HepG2 (cell line): ENCODE results near the gene UNCX. TPM values are rescaled to one million over a fixed set of nuclear protein-coding genes. Genes with fewer than 3 reads are reported as not detected.
A peak's percentile ranks its signal among the peaks of the same experiment; 100 is the strongest.

Source experiments
- ATAC-seq: fragments of 200-7000 bp; cut with Tn5 transposase; 3 replicates; pipeline ENCODE4 v1.9.1; 2020; ENCODE audit warnings: mild to moderate bottlenecking, moderate library complexity
- BruUV-seq: library from RNA; stranded (reverse); fragments of 400-500 nt; replicated peaks from 2 replicates; lab custom pipeline; 2021; lab: Mats Ljungman, UMichigan
- CTCF ChIA-PET: fragments of 300-600 bp; formaldehyde crosslinking; extraction: SDS; loops from one replicate; lab custom pipeline; 2021; ENCODE audit warnings: low total read pairs, inconsistent platforms, low intra/inter-chr PET ratio; lab: Yijun Ruan, JAX
- POLR2A ChIA-PET: fragments of 350-600 bp; sonication (Branson Sonifier 250); formaldehyde crosslinking; loops from one replicate; lab custom pipeline; 2020; ENCODE audit warnings: antibody characterized with exemption, inconsistent platforms; lab: Yijun Ruan, JAX
- DNase-seq: peaks from one replicate; pipeline ENCODE4 v3.0.0-alpha.2; 2015; ENCODE audit warnings: low spot score
- FAIRE-seq: peaks from 3 replicates; lab custom pipeline; 2011; peaks lifted over from hg19 to GRCh38; lab: Jason Lieb, UNC
- H2AFZ ChIP-seq: one replicate; pipeline ENCODE4 v1.6.1; 2011; ENCODE audit warnings: low read length, inconsistent platforms
- H3K27ac ChIP-seq: fragments of 300-600 bp; 3 replicates; pipeline ENCODE4 v1.8.0; 2011; ENCODE audit warnings: mixed run types, mild to moderate bottlenecking, mixed read lengths, low read length, inconsistent platforms; ENCODE audit not compliant: insufficient read depth; ENCODE audit errors: extremely low read length
- H3K27me3 ChIP-seq, 2 experiments: fragments of 200-600 bp in 1 of 2; 2 replicates in 1 of 2; 3 replicates in 1 of 2; pipeline versions ENCODE4 v1.6.0 to v1.8.0; 2011; ENCODE audit warnings: low read length in 2 of 2, mild to moderate bottlenecking in 2 of 2, moderate library complexity in 2 of 2, inconsistent platforms in 1 of 2; ENCODE audit not compliant: insufficient read depth in 2 of 2, control insufficient read depth in 1 of 2
- H3K36me3 ChIP-seq, 2 experiments: fragments of 200-600 bp in 1 of 2; replicated peaks in 1 of 2; 2 replicates in 1 of 2; 3 replicates in 1 of 2; pipeline versions ENCODE4 v1.5.1 to v1.8.0; 2011; ENCODE audit warnings: low read length in 2 of 2, inconsistent platforms in 1 of 2; ENCODE audit not compliant: insufficient read depth in 2 of 2, control insufficient read depth in 1 of 2
- H3K4me1 ChIP-seq: 2 replicates; pipeline ENCODE4 v1.5.1; 2012; ENCODE audit warnings: low read length, inconsistent platforms; ENCODE audit not compliant: insufficient read depth
- H3K4me2 ChIP-seq: 2 replicates; pipeline ENCODE4 v1.6.0; 2011; ENCODE audit warnings: low read depth, low read length, inconsistent platforms
- H3K4me3 ChIP-seq, 3 experiments: fragments of 200-600 bp in 1 of 3; sonication (generic), shearing (Covaris generic) in 1 of 3; replicated peaks in 1 of 3; 2 replicates each; pipeline ENCODE4 v1.5.1; 2011 to 2016; ENCODE audit warnings: low read length in 3 of 3, inconsistent platforms in 2 of 3, low read depth in 2 of 3, mild to moderate bottlenecking in 2 of 3, control low read depth in 1 of 3, mixed read lengths in 1 of 3; ENCODE audit not compliant: insufficient read depth in 1 of 3
- H3K79me2 ChIP-seq: one replicate; pipeline ENCODE4 v1.6.1; 2011; ENCODE audit warnings: low read length, inconsistent platforms; ENCODE audit not compliant: insufficient read depth
- H3K9ac ChIP-seq: 2 replicates; pipeline ENCODE4 v1.6.0; 2011; ENCODE audit warnings: mild to moderate bottlenecking, low read depth, low read length, inconsistent platforms; ENCODE audit not compliant: insufficient read depth
- H3K9me3 ChIP-seq: 2 replicates; pipeline ENCODE4 v1.5.1; 2012; ENCODE audit warnings: mild to moderate bottlenecking, low read length
- H4K20me1 ChIP-seq: 2 replicates; pipeline ENCODE4 v1.6.0; 2011; ENCODE audit warnings: inconsistent platforms, mild to moderate bottlenecking, low read length, moderate library complexity; ENCODE audit not compliant: insufficient read depth
- EZH2 ChIP-seq: conservative IDR thresholded peaks from 2 replicates; pipeline ENCODE4 v1.6.1; 2012; ENCODE audit warnings: mild to moderate bottlenecking, low read depth, low read length, moderate library complexity
- GABPB1 ChIP-seq: IDR thresholded peaks from 2 replicates; pipeline ENCODE4 v1.6.1; 2016; ENCODE audit warnings: mild to moderate bottlenecking, missing genetic modification reagents, moderate library complexity, missing compliant biosample characterization
- HNF4A ChIP-seq: sonication (generic); formaldehyde crosslinking; IDR thresholded peaks from 2 replicates; pipeline ENCODE4 v1.4.0; 2020; ENCODE audit warnings: missing genetic modification reagents
- KLF12 ChIP-seq: sonication (generic); formaldehyde crosslinking; IDR thresholded peaks from 2 replicates; pipeline ENCODE4 v1.4.0; 2020; ENCODE audit warnings: missing genetic modification reagents, borderline replicate concordance
- KLF6 ChIP-seq: IDR thresholded peaks from 2 replicates; pipeline ENCODE4 v1.8.0; 2016; ENCODE audit warnings: missing biosample characterization, missing genetic modification reagents
- PCBP2 ChIP-seq: fragments of 200-400 bp; formaldehyde crosslinking; optimal IDR thresholded peaks from 2 replicates; pipeline ENCODE3; 2018; ENCODE audit warnings: low read length, low read depth; ENCODE audit not compliant: poor library complexity, severe bottlenecking
- SIX1 ChIP-seq: sonication (generic); formaldehyde crosslinking; IDR thresholded peaks from 2 replicates; pipeline ENCODE4 v1.4.0; 2020; ENCODE audit warnings: missing genetic modification reagents, borderline replicate concordance
- SP140L ChIP-seq: sonication (generic); formaldehyde crosslinking; IDR thresholded peaks from 2 replicates; pipeline ENCODE4 v1.4.0; 2020; ENCODE audit warnings: missing genetic modification reagents, borderline replicate concordance
- ZBTB21 ChIP-seq: sonication (generic); formaldehyde crosslinking; IDR thresholded peaks from 2 replicates; pipeline ENCODE4 v1.4.0; 2020; ENCODE audit warnings: missing genetic modification reagents
- ZBTB38 ChIP-seq: sonication (generic); formaldehyde crosslinking; IDR thresholded peaks from 2 replicates; pipeline ENCODE4 v1.5.1; 2020; ENCODE audit warnings: mild to moderate bottlenecking, missing genetic modification reagents
- ZMYM3 ChIP-seq: sonication (generic); formaldehyde crosslinking; IDR thresholded peaks from 2 replicates; pipeline ENCODE4 v1.5.1; 2020; ENCODE audit warnings: mild to moderate bottlenecking, missing genetic modification reagents
- ZNF124 ChIP-seq: sonication (generic); formaldehyde crosslinking; IDR thresholded peaks from 2 replicates; pipeline ENCODE4 v1.4.0; 2020; ENCODE audit warnings: missing genetic modification reagents
- ZNF292 ChIP-seq: sonication (generic); formaldehyde crosslinking; IDR thresholded peaks from 2 replicates; pipeline ENCODE4 v1.8.1; 2022; ENCODE audit warnings: mild to moderate bottlenecking, low read depth, missing genetic modification reagents, borderline replicate concordance
- ZNF33B ChIP-seq: sonication (generic); formaldehyde crosslinking; IDR thresholded peaks from 2 replicates; pipeline ENCODE4 v1.5.1; 2020; ENCODE audit warnings: mild to moderate bottlenecking, missing genetic modification reagents
- ZNF607 ChIP-seq: sonication (generic); formaldehyde crosslinking; IDR thresholded peaks from 2 replicates; pipeline ENCODE4 v1.5.1; 2020; ENCODE audit warnings: missing genetic modification reagents, mild to moderate bottlenecking, borderline replicate concordance
- ZNF616 ChIP-seq: sonication (generic); formaldehyde crosslinking; IDR thresholded peaks from 2 replicates; pipeline ENCODE4 v1.5.0; 2020; ENCODE audit warnings: low read depth, mild to moderate bottlenecking, missing genetic modification reagents
- WGBS: methylation state at CpG from one replicate; pipeline ENCODE4 v1.1.6; 2017; ENCODE audit warnings: low lambda C conversion rate; 5-methylcytosine and 5-hydroxymethylcytosine counted together
- in situ Hi-C: cut with HindIII; loops from 2 replicates; pipeline ENCODE4 v1.10.0; 2017; ENCODE audit warnings: low pct_unique_long_range_greater_than_20kb; ENCODE audit not compliant: extremely low pct_ligation_motif_present
- intact Hi-C: fragments of 100-400 bp; cut with micrococcal nuclease; formaldehyde crosslinking; loops from one replicate; pipeline ENCODE4 v1.10.0; 2022; ENCODE audit not compliant: unreplicated experiment
- polyA plus RNA-seq, 8 experiments: library from polyadenylated mRNA; depleted of rRNA in 3 of 8; stranded (reverse) in 7 of 8; unstranded in 1 of 8; fragments of >200 nt; fragmentation: Illumina TruSeq in 4 of 8; extraction: Trizol in 4 of 8; gene quantifications; 2 replicates each; pipeline versions ENCODE4 v1.2.1 to v1.2.3, GENCODE V29; 2011 to 2016; ENCODE audit warnings: low read depth in 4 of 8, missing spikeins in 1 of 8, mixed read lengths in 1 of 8; ENCODE audit not compliant: insufficient read depth in 1 of 8
- total RNA-seq, 5 experiments: library from RNA; depleted of rRNA; stranded (reverse); fragments of >200 nt; fragmentation: Illumina TruSeq; extraction: Trizol; gene quantifications; 2 replicates each; pipeline ENCODE4 v1.2.3, GENCODE V29; 2016; ENCODE audit warnings: low read depth in 1 of 5
- TF ChIP-seq, protein P1 (sequence below): sonication (generic); formaldehyde crosslinking; IDR thresholded peaks from 2 replicates; pipeline ENCODE4 v1.4.0; 2020; ENCODE audit warnings: missing genetic modification reagents
- TF ChIP-seq, protein P2 (sequence below): sonication (generic); formaldehyde crosslinking; IDR thresholded peaks from 2 replicates; pipeline ENCODE4 v1.4.0; 2020; ENCODE audit warnings: missing genetic modification reagents

UNCX gene
- total and polyA plus RNA-seq, 2 of the 13 experiments (the other 11 are each of a cell fraction or from before 2014, with no cell fraction given) = not detected

DNA sequence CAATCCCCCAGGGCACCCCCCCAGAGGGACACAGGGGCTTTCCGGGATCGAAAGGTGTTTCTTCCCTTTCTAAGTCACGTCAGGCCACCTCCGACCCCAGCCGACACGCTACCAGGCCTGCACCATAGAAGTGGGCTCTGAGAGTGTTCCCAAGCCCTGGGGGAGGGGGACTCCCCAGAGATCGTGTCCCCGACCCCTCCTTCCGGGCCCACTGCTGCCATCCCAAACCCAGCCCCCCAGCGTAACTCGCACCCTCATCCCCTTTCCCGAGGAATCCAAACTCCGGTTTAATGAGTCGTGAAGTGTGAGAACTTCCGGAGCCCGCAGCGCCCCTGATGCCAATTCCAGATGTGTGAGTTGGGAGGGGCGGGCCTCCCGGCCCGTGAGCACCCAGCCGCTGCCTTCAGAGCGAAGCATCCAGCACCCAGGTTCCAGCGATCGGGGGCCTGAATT lies 11.3 kb downstream of the UNCX start:
- DNase-seq (no peak), FAIRE-seq (no peak), ATAC-seq (no peak)
- ChIA-PET POLR2A (no interaction called here), CTCF (no interaction called here)
- no peak for TF ChIP-seq ZNF33B (CRISPR knock-in tag)
- no peak for TF ChIP-seq ZNF607
- TF ChIP-seq ZNF292 (CRISPR knock-in tag) = no peak
- TF ChIP-seq EZH2 = 0 out of 2 replicates have a peak, but pooled peaks have one; percentile 2
- TF ChIP-seq GABPB1 (CRISPR knock-in tag) = no peak
- Histone ChIP-seq H3K79me2 (no peaks in the 10 kb centered on the region), H3K9ac (no peak overlapping the region), H3K4me1 (peaks cover 7% of the 10 kb centered on the region; the same call in 1 of the 2 replicates), H3K9me3 (no peaks in the 10 kb centered on the region), H2AFZ (no peak overlapping the region), H3K36me3 (no peaks in the 10 kb centered on the region), H3K27ac (no peak overlapping the region), H3K27me3 (peaks cover 9 to 88% of the 10 kb centered on the region in 2 experiments), H3K4me2 (no peak overlapping the region), H3K4me3 (no peak overlapping the region), H4K20me1 (no peaks in the 10 kb centered on the region)
- 28% methylated on average over 17 of the region's 24 CpGs for WGBS
- in situ Hi-C loops = no loop called here
- intact Hi-C loops = no loop called here
- BruUV-seq = no TSS peak

DNA sequence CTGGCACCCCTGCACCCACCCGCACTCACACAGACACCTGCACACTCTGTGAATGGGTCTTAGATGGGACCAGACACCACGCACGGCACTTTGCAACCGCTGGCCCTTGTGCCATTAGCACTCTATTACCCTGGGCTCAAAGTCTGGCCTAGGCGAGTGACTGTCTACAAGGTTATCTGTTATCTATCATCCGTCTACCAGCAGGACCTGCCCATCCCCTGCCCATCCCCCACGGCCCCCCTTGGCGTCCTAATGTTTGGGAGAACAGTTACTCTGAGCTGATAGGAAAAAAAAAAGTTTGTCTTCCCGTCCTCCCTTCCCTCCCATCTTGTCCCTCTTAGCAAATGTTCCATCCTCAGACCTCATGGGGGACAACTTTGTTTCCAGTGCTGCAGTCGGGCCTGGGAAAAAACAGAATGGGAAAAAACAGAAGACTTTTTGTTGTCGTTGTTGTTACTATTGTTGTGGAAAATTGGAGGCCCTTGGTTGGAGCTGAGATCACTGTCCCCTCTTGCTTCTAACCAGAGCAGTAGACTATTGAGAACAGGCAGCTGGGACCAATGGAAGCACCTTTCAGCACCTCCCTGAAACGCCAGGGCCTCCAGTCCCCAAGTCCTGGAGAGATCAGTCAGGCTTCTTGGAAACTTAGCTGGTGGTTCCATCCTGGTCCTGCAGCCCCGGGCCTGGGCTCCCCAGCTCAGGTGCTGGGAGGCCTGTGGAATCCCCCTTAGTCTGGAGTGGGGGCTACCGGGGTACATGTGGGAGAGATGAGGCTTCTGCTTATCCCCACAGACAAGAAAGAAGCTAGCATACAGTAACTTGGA lies 12.2 kb downstream of the UNCX start:
- 8% methylated on average over 12 of the region's 14 CpGs for WGBS
- no peak overlapping the region for H3K9ac ChIP-seq
- no peak overlapping the region for H2AFZ ChIP-seq
- no TSS peak for BruUV-seq
- peaks cover 9 to 84% of the 10 kb centered on the region in 2 experiments for H3K27me3 ChIP-seq
- H3K4me1 ChIP-seq = peaks cover 12% of the 10 kb centered on the region
- no peak overlapping the region for H3K4me3 ChIP-seq
- in situ Hi-C loops (no loop called here), intact Hi-C loops (no loop called here)
- CTCF ChIA-PET = no interaction called here
- H3K9me3 ChIP-seq = no peaks in the 10 kb centered on the region
- no peak overlapping the region for H3K27ac ChIP-seq
- H3K79me2 ChIP-seq = no peaks in the 10 kb centered on the region
- POLR2A ChIA-PET = no interaction called here
- H3K4me2 ChIP-seq = no peak overlapping the region
- no peaks in the 10 kb centered on the region for H3K36me3 ChIP-seq
- FAIRE-seq = no peak
- no peak for DNase-seq
- no peak for ATAC-seq
- H4K20me1 ChIP-seq = no peaks in the 10 kb centered on the region
- TF ChIP-seq HNF4A (peak; percentile 36; the same call in 1 of the 2 replicates), ZNF616 (CRISPR knock-in tag) (no peak), ZNF124 (CRISPR knock-in tag) (no peak), ZBTB21 (CRISPR knock-in tag) (no peak), ZMYM3 (CRISPR knock-in tag) (no peak), SP140L (CRISPR knock-in tag) (no peak), EZH2 (0 out of 2 replicates have a peak, but pooled peaks have one; percentile 6), KLF12 (CRISPR knock-in tag) (no peak), PCBP2 (no peak), ZBTB38 (CRISPR knock-in tag) (no peak), KLF6 (CRISPR knock-in tag) (no peak), SIX1 (CRISPR knock-in tag) (no peak)
- TF ChIP-seq, protein P1, sequence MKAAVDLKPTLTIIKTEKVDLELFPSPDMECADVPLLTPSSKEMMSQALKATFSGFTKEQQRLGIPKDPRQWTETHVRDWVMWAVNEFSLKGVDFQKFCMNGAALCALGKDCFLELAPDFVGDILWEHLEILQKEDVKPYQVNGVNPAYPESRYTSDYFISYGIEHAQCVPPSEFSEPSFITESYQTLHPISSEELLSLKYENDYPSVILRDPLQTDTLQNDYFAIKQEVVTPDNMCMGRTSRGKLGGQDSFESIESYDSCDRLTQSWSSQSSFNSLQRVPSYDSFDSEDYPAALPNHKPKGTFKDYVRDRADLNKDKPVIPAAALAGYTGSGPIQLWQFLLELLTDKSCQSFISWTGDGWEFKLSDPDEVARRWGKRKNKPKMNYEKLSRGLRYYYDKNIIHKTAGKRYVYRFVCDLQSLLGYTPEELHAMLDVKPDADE (CRISPR knock-in tag) = no peak
- TF ChIP-seq, protein P2, sequence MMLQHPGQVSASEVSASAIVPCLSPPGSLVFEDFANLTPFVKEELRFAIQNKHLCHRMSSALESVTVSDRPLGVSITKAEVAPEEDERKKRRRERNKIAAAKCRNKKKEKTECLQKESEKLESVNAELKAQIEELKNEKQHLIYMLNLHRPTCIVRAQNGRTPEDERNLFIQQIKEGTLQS (CRISPR knock-in tag) = no peak
